HEK293 (cell line): Measurements from ENCODE around the gene CETP.

Source experiments
- CTCF ChIA-PET: fragments of 350-600 bp; formaldehyde crosslinking; extraction: SDS; loops from one replicate; lab custom pipeline; 2021; ENCODE audit warnings: antibody characterized with exemption; lab: Yijun Ruan, JAX
- POLR2A ChIA-PET: fragments of 300-600 bp; formaldehyde crosslinking; extraction: SDS; loops from one replicate; lab custom pipeline; 2020; ENCODE audit warnings: antibody characterized with exemption, inconsistent platforms; lab: Yijun Ruan, JAX
- H3K27ac ChIP-seq: fragments of 200-500 bp; sonication (Bioruptor generic); 2 replicates; pipeline ENCODE4 v1.5.1; 2014; ENCODE audit warnings: low read depth, low read length, control low read depth, inconsistent platforms; ENCODE audit errors: extremely low read depth
- H3K36me3 ChIP-seq, 2 experiments: fragments of 200-500 bp in 1 of 2; sonication (Bioruptor generic) in 1 of 2; 1 replicate in 1 of 2; 2 replicates in 1 of 2; pipeline ENCODE4 v1.5.1; 2014 to 2017; ENCODE audit warnings: inconsistent platforms in 2 of 2, low read length in 2 of 2; ENCODE audit not compliant: control insufficient read depth in 2 of 2, insufficient read depth in 1 of 2
- H3K4me1 ChIP-seq: fragments of 200-500 bp; sonication (Bioruptor generic); 2 replicates; pipeline ENCODE4 v1.5.1; 2014; ENCODE audit warnings: mild to moderate bottlenecking, low read length, inconsistent platforms; ENCODE audit not compliant: control insufficient read depth, insufficient read depth
- H3K4me3 ChIP-seq: 2 replicates; pipeline ENCODE4 v1.5.1; 2011; ENCODE audit warnings: low read depth, mild to moderate bottlenecking, control low read depth, low read length, moderate library complexity
- H3K9me3 ChIP-seq: fragments of 200-500 bp; sonication (Bioruptor generic); 2 replicates; pipeline ENCODE4 v1.5.1; 2014; ENCODE audit warnings: low read depth, low read length, inconsistent platforms; ENCODE audit not compliant: control insufficient read depth, insufficient read depth
- AEBP2 ChIP-seq: fragments of 450-650 bp; formaldehyde crosslinking; IDR thresholded peaks from 2 replicates; pipeline ENCODE4 v1.5.1; 2016; ENCODE audit warnings: missing biosample characterization, missing genetic modification characterization, borderline replicate concordance
- BCL6B ChIP-seq: fragments of 450-650 bp; formaldehyde crosslinking; IDR thresholded peaks from 2 replicates; pipeline ENCODE4 v1.5.1; 2017; ENCODE audit warnings: missing biosample characterization, missing genetic modification characterization
- GFI1B ChIP-seq: fragments of 450-650 bp; formaldehyde crosslinking; IDR thresholded peaks from 2 replicates; pipeline ENCODE4 v1.5.1; 2016; ENCODE audit warnings: missing biosample characterization, missing genetic modification characterization
- ZBTB20 ChIP-seq: fragments of 450-650 bp; formaldehyde crosslinking; IDR thresholded peaks from 2 replicates; pipeline ENCODE4 v1.5.1; 2016; ENCODE audit warnings: missing biosample characterization, missing genetic modification characterization
- ZBTB26 ChIP-seq: fragments of 450-650 bp; formaldehyde crosslinking; optimal IDR thresholded peaks from 2 replicates; pipeline ENCODE3; 2016; ENCODE audit warnings: missing biosample characterization, mild to moderate bottlenecking, missing genetic modification characterization
- ZNF10 ChIP-seq: fragments of 450-650 bp; formaldehyde crosslinking; IDR thresholded peaks from 2 replicates; pipeline ENCODE4 v1.5.1; 2017; ENCODE audit warnings: missing biosample characterization, missing genetic modification characterization
- ZNF184 ChIP-seq: fragments of 450-650 bp; IDR thresholded peaks from 2 replicates; pipeline ENCODE4 v1.5.1; 2018; ENCODE audit warnings: missing biosample characterization, mild to moderate bottlenecking, missing genetic modification characterization
- ZNF2 ChIP-seq: fragments of 450-650 bp; formaldehyde crosslinking; IDR thresholded peaks from 2 replicates; pipeline ENCODE4 v1.5.1; 2016; ENCODE audit warnings: missing biosample characterization, missing genetic modification characterization
- ZNF274 ChIP-seq, 2 experiments: fragments of 200-500 bp in 1 of 2; fragments of 450-650 bp in 1 of 2; sonication (Bioruptor generic) in 1 of 2; formaldehyde crosslinking in 1 of 2; IDR thresholded peaks; 2 replicates each; pipeline versions ENCODE4 v1.5.1 to v1.6.1; 2014 to 2016; ENCODE audit warnings: borderline replicate concordance in 1 of 2, inconsistent platforms in 1 of 2, low read length in 1 of 2, missing biosample characterization in 1 of 2, missing genetic modification characterization in 1 of 2
- ZNF280D ChIP-seq: fragments of 450-650 bp; formaldehyde crosslinking; IDR thresholded peaks from 2 replicates; pipeline ENCODE4 v1.5.1; 2016; ENCODE audit warnings: missing biosample characterization, missing genetic modification characterization
- ZNF37A ChIP-seq: fragments of 450-650 bp; IDR thresholded peaks from 2 replicates; pipeline ENCODE4 v1.5.1; 2018; ENCODE audit warnings: missing biosample characterization, missing genetic modification characterization
- ZNF514 ChIP-seq: fragments of 450-650 bp; formaldehyde crosslinking; IDR thresholded peaks from 2 replicates; pipeline ENCODE4 v1.5.1; 2016; ENCODE audit warnings: missing biosample characterization, missing genetic modification characterization
- ZNF561 ChIP-seq: fragments of 450-650 bp; IDR thresholded peaks from 2 replicates; pipeline ENCODE4 v1.5.1; 2018; ENCODE audit warnings: missing biosample characterization, missing genetic modification characterization, borderline replicate concordance
- ZNF660 ChIP-seq: fragments of 450-650 bp; IDR thresholded peaks from 2 replicates; pipeline ENCODE4 v1.5.1; 2018; ENCODE audit warnings: missing biosample characterization, mild to moderate bottlenecking, missing genetic modification characterization
- ZNF670 ChIP-seq: fragments of 450-650 bp; formaldehyde crosslinking; IDR thresholded peaks from 2 replicates; pipeline ENCODE4 v1.5.1; 2016; ENCODE audit warnings: missing biosample characterization, missing genetic modification characterization, low read depth
- ZNF792 ChIP-seq: fragments of 450-650 bp; formaldehyde crosslinking; IDR thresholded peaks from 2 replicates; pipeline ENCODE4 v1.5.1; 2016; ENCODE audit warnings: missing biosample characterization, missing genetic modification characterization
- ZSCAN23 ChIP-seq: fragments of 450-650 bp; formaldehyde crosslinking; IDR thresholded peaks from 2 replicates; pipeline ENCODE4 v1.5.1; 2016; ENCODE audit warnings: missing biosample characterization, missing genetic modification characterization

CETP gene

GRCh38 chr16:56988948-56989945, 27.5 kb downstream of the CETP start, which contains the start of gene NLRC5 (continued):
- TF ChIP-seq AEBP2, result no peak
- TF ChIP-seq ZNF514 (tag by site-specific recombination), result no peak
- no peak for TF ChIP-seq BCL6B (tag by site-specific recombination)
- TF ChIP-seq ZNF280D (tag by site-specific recombination), result no peak
- no peak for TF ChIP-seq ZNF670
- TF ChIP-seq ZNF2 (tag by site-specific recombination), result peak; percentile 83; the same call in 1 of the 2 replicates
- TF ChIP-seq ZNF10 (tag by site-specific recombination), result 0 out of 2 replicates have a peak, but pooled peaks have one; percentile 7
- no peak for TF ChIP-seq GFI1B (tag by site-specific recombination)
- no peak; the same call in 1 of the 2 replicates for TF ChIP-seq ZNF561
- TF ChIP-seq ZNF792 (tag by site-specific recombination), result no peak
- TF ChIP-seq ZNF184, result no peak
- no peak for TF ChIP-seq ZNF37A (tag by site-specific recombination)
- TF ChIP-seq ZSCAN23, result no peak

- Histone ChIP-seq H3K4me1 (peaks cover 4% of the 10 kb centered on the region; the same call in 1 of the 2 replicates), H3K4me3 (peak overlapping the region; percentile 64), H3K9me3 (no peaks in the 10 kb centered on the region), H3K27ac (no peak overlapping the region), H3K36me3 (no peaks in the 10 kb centered on the region)
- no peak for TF ChIP-seq ZNF274 (IDR thresholded peaks at IDR 0.05; ENCODE audit: low read length)
- no peak for TF ChIP-seq ZNF274 (tag by site-specific recombination; IDR thresholded peaks at IDR 0.05; ENCODE audit: borderline replicate concordance)
- no peak for TF ChIP-seq ZBTB20 (tag by site-specific recombination)
- TF ChIP-seq ZBTB26 (tag by site-specific recombination), result no peak
- no peak for TF ChIP-seq ZNF660 (tag by site-specific recombination)
- ChIA-PET POLR2A (interaction anchor here (1.0 to 1.2 kb wide), 4 partner anchors 10 to 103 kb away, joined by 3 to 8 read pairs (median 5); partner anchors contain the start of gene CPNE2), CTCF (interaction anchor here (2.0 kb wide), 1 partner anchor 25 kb away, joined by 11 read pairs; no protein-coding TSS in a partner anchor)
Observed at GRCh38 chr16:56989988-56990387, 28.2 kb downstream of the CETP start.
